ENCODE results near the gene CLCN6.

CLCN6 gene

DNA sequence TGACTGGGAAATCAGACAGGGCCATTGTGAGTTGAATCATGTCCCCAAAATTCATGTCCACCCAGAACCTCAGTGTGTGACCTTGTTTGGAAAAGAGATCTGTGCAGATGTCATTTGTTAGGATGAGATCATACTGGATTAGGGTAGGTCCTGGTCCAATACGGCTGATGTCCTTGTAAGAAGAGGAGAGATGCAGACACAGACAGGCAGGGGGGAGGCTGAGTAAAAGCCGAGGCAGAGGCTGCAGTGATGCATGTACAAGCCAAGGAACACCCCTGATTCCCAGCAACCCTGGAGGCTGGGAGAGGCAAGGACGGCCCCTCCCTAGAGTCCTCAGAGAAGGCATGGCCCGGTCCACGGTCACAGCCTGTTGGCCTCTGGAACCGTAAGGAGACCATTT is 68.6 kb downstream of the CLCN6 start:
- Histone ChIP-seq H3K27me3 (ENCODE audit: insufficient read depth, low read depth) (peaks cover 93% of the 10 kb centered on the region), H3K9ac (no peak overlapping the region), H3K36me3 (ENCODE audit: insufficient read depth) (no peaks in the 10 kb centered on the region), H3K27ac (no peak overlapping the region), H4K20me1 (ENCODE audit: insufficient read depth) (no peaks in the 10 kb centered on the region), H3K79me2 (ENCODE audit: insufficient read depth, low read depth) (no peaks in the 10 kb centered on the region), H2AFZ (ENCODE audit: low read depth) (no peak overlapping the region), H3K4me1 (ENCODE audit: low read depth, poor library complexity, severe bottlenecking) (no peaks in the 10 kb centered on the region), H3K4me2 (no peak overlapping the region), H3K4me3 (IDR thresholded peaks at IDR 0.05; ENCODE audit: insufficient read depth, low read depth, low read length) (no peak overlapping the region)
- TF ChIP-seq, protein P1, sequence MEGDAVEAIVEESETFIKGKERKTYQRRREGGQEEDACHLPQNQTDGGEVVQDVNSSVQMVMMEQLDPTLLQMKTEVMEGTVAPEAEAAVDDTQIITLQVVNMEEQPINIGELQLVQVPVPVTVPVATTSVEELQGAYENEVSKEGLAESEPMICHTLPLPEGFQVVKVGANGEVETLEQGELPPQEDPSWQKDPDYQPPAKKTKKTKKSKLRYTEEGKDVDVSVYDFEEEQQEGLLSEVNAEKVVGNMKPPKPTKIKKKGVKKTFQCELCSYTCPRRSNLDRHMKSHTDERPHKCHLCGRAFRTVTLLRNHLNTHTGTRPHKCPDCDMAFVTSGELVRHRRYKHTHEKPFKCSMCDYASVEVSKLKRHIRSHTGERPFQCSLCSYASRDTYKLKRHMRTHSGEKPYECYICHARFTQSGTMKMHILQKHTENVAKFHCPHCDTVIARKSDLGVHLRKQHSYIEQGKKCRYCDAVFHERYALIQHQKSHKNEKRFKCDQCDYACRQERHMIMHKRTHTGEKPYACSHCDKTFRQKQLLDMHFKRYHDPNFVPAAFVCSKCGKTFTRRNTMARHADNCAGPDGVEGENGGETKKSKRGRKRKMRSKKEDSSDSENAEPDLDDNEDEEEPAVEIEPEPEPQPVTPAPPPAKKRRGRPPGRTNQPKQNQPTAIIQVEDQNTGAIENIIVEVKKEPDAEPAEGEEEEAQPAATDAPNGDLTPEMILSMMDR (conservative IDR thresholded peaks at IDR 0.05; ENCODE audit: low read depth, low read length) = no peak

- Histone ChIP-seq H3K4me2 (no peak overlapping the region), H3K4me1 (ENCODE audit: low read depth, poor library complexity, severe bottlenecking) (no peaks in the 10 kb centered on the region), H3K27ac (no peak overlapping the region), H3K4me3 (IDR thresholded peaks at IDR 0.05; ENCODE audit: insufficient read depth, low read depth, low read length) (no peak overlapping the region), H2AFZ (ENCODE audit: low read depth) (no peak overlapping the region), H3K79me2 (ENCODE audit: insufficient read depth, low read depth) (no peaks in the 10 kb centered on the region), H4K20me1 (ENCODE audit: insufficient read depth) (no peaks in the 10 kb centered on the region), H3K9ac (no peak overlapping the region), H3K36me3 (ENCODE audit: insufficient read depth) (no peaks in the 10 kb centered on the region), H3K27me3 (ENCODE audit: insufficient read depth, low read depth) (peaks cover 93% of the 10 kb centered on the region)
- TF ChIP-seq, protein P1 (conservative IDR thresholded peaks at IDR 0.05; ENCODE audit: low read depth, low read length) = no peak
These were observed 69.1 kb downstream of the CLCN6 start for GRCh38 chr1:11875094-11875493.

DNA sequence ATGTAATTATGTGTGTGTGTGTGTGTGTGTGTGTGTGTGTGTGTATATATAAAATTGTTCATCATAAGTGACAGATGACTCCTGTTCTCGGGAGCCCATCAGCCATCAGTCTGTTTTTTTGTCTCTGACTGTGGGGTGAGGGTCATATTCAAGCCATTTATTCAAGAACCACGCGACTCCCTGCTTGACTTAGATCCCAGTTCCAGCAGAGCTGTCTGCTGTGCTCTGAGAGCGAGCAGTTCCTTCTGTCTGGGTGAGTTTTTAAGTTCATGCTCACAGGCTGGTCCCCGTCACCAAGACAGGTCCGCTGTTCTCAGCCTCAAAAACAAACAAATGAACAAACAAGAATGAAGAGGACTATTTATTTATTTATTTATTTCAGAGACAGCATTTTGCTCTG is 71.1 kb downstream of the CLCN6 start:
- Histone ChIP-seq H3K9ac (no peak overlapping the region), H3K4me3 (IDR thresholded peaks at IDR 0.05; ENCODE audit: insufficient read depth, low read depth, low read length) (no peak overlapping the region), H3K79me2 (ENCODE audit: insufficient read depth, low read depth) (no peaks in the 10 kb centered on the region), H3K4me2 (no peak overlapping the region), H3K36me3 (ENCODE audit: insufficient read depth) (no peaks in the 10 kb centered on the region), H3K4me1 (ENCODE audit: low read depth, poor library complexity, severe bottlenecking) (no peaks in the 10 kb centered on the region), H3K27me3 (ENCODE audit: insufficient read depth, low read depth) (peaks cover 93% of the 10 kb centered on the region), H3K27ac (no peak overlapping the region), H2AFZ (ENCODE audit: low read depth) (no peak overlapping the region), H4K20me1 (ENCODE audit: insufficient read depth) (no peaks in the 10 kb centered on the region)
- TF ChIP-seq, protein P1 (conservative IDR thresholded peaks at IDR 0.05; ENCODE audit: low read depth, low read length) = no peak

- peaks cover 93% of the 10 kb centered on the region for H3K27me3 ChIP-seq (ENCODE audit: insufficient read depth, low read depth)
These were observed 72.3 kb downstream of the CLCN6 start for GRCh38 chr1:11878081-11878890.

More at GRCh38 chr1:11878081-11878890, 72.3 kb downstream of the CLCN6 start:
- H3K9ac ChIP-seq = no peak overlapping the region
- no peaks in the 10 kb centered on the region for H3K79me2 ChIP-seq (ENCODE audit: insufficient read depth, low read depth)
- H4K20me1 ChIP-seq (ENCODE audit: insufficient read depth) = no peaks in the 10 kb centered on the region
- H3K4me3 ChIP-seq (IDR thresholded peaks at IDR 0.05; ENCODE audit: insufficient read depth, low read depth, low read length) = no peak overlapping the region
- H3K27ac ChIP-seq = no peak overlapping the region
- TF ChIP-seq, protein P1 (conservative IDR thresholded peaks at IDR 0.05; ENCODE audit: low read depth, low read length) = no peak
- H3K4me1 ChIP-seq (ENCODE audit: low read depth, poor library complexity, severe bottlenecking) = no peaks in the 10 kb centered on the region
- H3K4me2 ChIP-seq = no peak overlapping the region
- no peak overlapping the region for H2AFZ ChIP-seq (ENCODE audit: low read depth)
- H3K36me3 ChIP-seq (ENCODE audit: insufficient read depth) = no peaks in the 10 kb centered on the region

Data from KMS-11 (cell line).